Upper lobe of left lung (tissue), 6 donors: ENCODE results near the gene AKR1B1. TPM values are rescaled to one million over a fixed set of nuclear protein-coding genes. Genes with fewer than 3 reads are reported as not detected.

Experiments
- ATAC-seq, 2 donors: fragments of 200-7000 bp; cut with Tn5 transposase; one replicate each; pipeline ENCODE4 v1.9.1; 2022; ENCODE audit warnings: mild to moderate bottlenecking in 2 of 2, moderate library complexity in 2 of 2; ENCODE audit not compliant: low FRiP score in 2 of 2
- DNase-seq, 2 donors: peaks; one replicate each; pipeline ENCODE4 v3.0.0-alpha.2; 2019 to 2020
- H3K27ac ChIP-seq, 4 donors: fragments of 200-600 bp; sonication (generic); one replicate each; pipeline ENCODE4 v1.5.1; 2016 to 2019
- H3K27me3 ChIP-seq, 4 donors: fragments of 200-600 bp; sonication (generic); one replicate each; pipeline ENCODE4 v1.5.1; 2017 to 2019
- H3K36me3 ChIP-seq, 4 donors: fragments of 200-600 bp; sonication (generic); one replicate each; pipeline ENCODE4 v1.5.1; 2016 to 2019
- H3K4me1 ChIP-seq, 4 donors: fragments of 200-600 bp; sonication (generic); one replicate each; pipeline ENCODE4 v1.5.1; 2018 to 2019
- H3K4me3 ChIP-seq, 4 donors: fragments of 200-600 bp; sonication (generic); one replicate each; pipeline ENCODE4 v1.5.1; 2017 to 2019; ENCODE audit warnings: mild to moderate bottlenecking in 2 of 4, moderate library complexity in 1 of 4
- H3K9me3 ChIP-seq, 4 donors: fragments of 200-600 bp; sonication (generic); one replicate each; pipeline ENCODE4 v1.5.1; 2018 to 2019
- EP300 ChIP-seq, 4 donors: sonication (generic); formaldehyde crosslinking; IDR thresholded peaks; one replicate each; pipeline ENCODE4 v1.5.1; 2017; ENCODE audit warnings: antibody characterized with exemption in 4 of 4, control low read depth in 2 of 4
- POLR2A ChIP-seq, 4 donors: fragments of 450-650 bp; IDR thresholded peaks; one replicate each; pipeline ENCODE4 v1.5.1; 2016 to 2017; ENCODE audit warnings: antibody characterized with exemption in 4 of 4, mild to moderate bottlenecking in 2 of 4
- POLR2AphosphoS5 ChIP-seq, 2 donors: sonication (generic); formaldehyde crosslinking; IDR thresholded peaks; one replicate each; pipeline ENCODE4 v1.5.1; 2017; ENCODE audit warnings: antibody characterized with exemption in 2 of 2
- WGBS, 2 donors: methylation state at CpG; one replicate each; pipeline ENCODE4 v1.1.5; 2017 to 2018; 5-methylcytosine and 5-hydroxymethylcytosine counted together
- total RNA-seq, 6 donors: library from RNA; depleted of rRNA in 4 of 6; stranded (reverse); fragments of >200 nt in 4 of 6; gene quantifications; one replicate each; pipeline versions ENCODE4 v1.1.0 to v1.2.1, GENCODE V29; 2016 to 2021
- TF ChIP-seq, protein P1 (sequence below), 6 experiments: fragments of 450-650 bp in 4 of 6; fragments of 200-600 bp in 2 of 6; sonication (generic) in 2 of 6; IDR thresholded peaks; one replicate each; pipeline ENCODE4 v1.5.1; 2016 to 2019; ENCODE audit warnings: antibody characterized with exemption in 6 of 6
- donor health status: DM: no; HTN: no; CAD: no; lungs with moderate emphysema.
- donor health status: DM: no; HTN: yes; CAD: no; lungs with severe emphysema.

AKR1B1 gene
- total RNA-seq, 6 donors from 2014 or later: 39.2 to 108 (median 93.1) TPM

- WGBS, 2 donors: 90 to 91% methylated on average over 2 of the region's 2 CpGs
- ATAC-seq: no peak
- H3K27ac ChIP-seq: no peak overlapping the region
- H3K36me3 ChIP-seq: no peaks in the 10 kb centered on the region
- H3K27me3 ChIP-seq: no peaks in the 10 kb centered on the region
- TF ChIP-seq, protein P1, sequence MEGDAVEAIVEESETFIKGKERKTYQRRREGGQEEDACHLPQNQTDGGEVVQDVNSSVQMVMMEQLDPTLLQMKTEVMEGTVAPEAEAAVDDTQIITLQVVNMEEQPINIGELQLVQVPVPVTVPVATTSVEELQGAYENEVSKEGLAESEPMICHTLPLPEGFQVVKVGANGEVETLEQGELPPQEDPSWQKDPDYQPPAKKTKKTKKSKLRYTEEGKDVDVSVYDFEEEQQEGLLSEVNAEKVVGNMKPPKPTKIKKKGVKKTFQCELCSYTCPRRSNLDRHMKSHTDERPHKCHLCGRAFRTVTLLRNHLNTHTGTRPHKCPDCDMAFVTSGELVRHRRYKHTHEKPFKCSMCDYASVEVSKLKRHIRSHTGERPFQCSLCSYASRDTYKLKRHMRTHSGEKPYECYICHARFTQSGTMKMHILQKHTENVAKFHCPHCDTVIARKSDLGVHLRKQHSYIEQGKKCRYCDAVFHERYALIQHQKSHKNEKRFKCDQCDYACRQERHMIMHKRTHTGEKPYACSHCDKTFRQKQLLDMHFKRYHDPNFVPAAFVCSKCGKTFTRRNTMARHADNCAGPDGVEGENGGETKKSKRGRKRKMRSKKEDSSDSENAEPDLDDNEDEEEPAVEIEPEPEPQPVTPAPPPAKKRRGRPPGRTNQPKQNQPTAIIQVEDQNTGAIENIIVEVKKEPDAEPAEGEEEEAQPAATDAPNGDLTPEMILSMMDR (IDR thresholded peaks at IDR 0.05): no peak
- TF ChIP-seq POLR2A (IDR thresholded peaks at IDR 0.05): no peak
- no peak for TF ChIP-seq EP300 (IDR thresholded peaks at IDR 0.05)
- TF ChIP-seq POLR2AphosphoS5 (IDR thresholded peaks at IDR 0.05): no peak
- peaks cover 5 to 26% (median 14%) of the 10 kb centered on the region in 4 donors for H3K4me1 ChIP-seq
- H3K9me3 ChIP-seq: peaks cover 4 to 6% (median 5%) of the 10 kb centered on the region in 4 donors
- no peak for DNase-seq
- no peak overlapping the region for H3K4me3 ChIP-seq
Measured at GRCh38 chr7:134459981-134460380, 1.1 kb upstream of the AKR1B1 start.

DNA sequence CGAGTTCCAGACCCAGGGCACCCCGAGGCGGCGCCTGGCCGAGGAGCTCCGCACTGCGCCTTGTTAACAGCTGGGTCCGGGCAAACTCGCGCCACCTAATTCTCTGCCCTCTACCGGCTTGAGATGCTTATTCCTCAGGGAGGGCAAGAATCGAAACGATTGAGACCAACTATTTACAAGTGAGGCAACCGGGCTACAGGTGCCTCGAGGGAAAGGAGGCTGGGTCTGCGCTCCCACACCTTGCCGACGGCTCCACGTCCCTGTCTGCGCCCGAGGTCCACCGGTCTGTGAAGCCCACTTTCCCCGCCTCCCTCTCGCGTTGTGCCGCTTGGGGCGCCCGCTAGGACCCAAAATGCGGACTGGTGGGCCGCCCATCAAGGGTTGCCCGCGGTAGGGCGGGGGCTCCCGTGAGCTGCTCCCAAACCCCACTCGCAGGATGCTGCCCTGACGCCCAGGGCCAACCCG lies 527 bp downstream of the AKR1B1 start:
- ATAC-seq (peak; percentile 31 to 76), DNase-seq (peak in 1 of 2 donors; percentile 90)
- WGBS, 2 donors: 1 to 4% methylated on average over 4 to 32 of the region's 37 CpGs
- peaks cover 21 to 42% (median 27%) of the 10 kb centered on the region in 4 donors for H3K4me1 ChIP-seq
- peak overlapping the region; percentile 69 to 87 (median 78) for H3K4me3 ChIP-seq
- peak overlapping the region; percentile 82 to 92 (median 90) for H3K27ac ChIP-seq
- no peaks in the 10 kb centered on the region for H3K36me3 ChIP-seq
- H3K27me3 ChIP-seq: no peaks in the 10 kb centered on the region
- no peaks in the 10 kb centered on the region for H3K9me3 ChIP-seq
- TF ChIP-seq EP300 (IDR thresholded peaks at IDR 0.05): no peak
- TF ChIP-seq, protein P1 (IDR thresholded peaks at IDR 0.05): peak in 1 of 6 experiments; percentile 35

DNA sequence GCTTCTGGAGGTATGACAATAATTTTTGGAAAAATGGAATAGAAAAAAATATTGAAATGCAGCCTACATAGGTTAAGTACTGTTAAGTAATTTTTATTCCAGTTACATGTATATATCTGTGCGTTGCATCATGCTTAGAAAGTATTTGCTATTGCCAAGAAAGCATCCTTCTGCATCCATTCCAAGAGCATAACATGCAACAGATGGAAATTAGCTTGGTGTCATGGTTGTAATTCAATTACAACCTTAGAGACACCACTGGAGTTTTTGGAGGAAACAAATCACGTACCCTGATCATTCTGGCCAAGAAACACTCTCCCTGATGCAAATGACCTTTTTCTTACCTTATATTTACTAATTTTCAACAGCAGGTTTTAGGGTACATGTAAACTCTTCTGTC lies 1.7 kb downstream of the AKR1B1 start:
- 91 to 92% methylated on average over 2 of the region's 2 CpGs for WGBS, 2 donors
- H3K27ac ChIP-seq: no peak overlapping the region
- H3K36me3 ChIP-seq: no peaks in the 10 kb centered on the region
- no peak for ATAC-seq
- H3K9me3 ChIP-seq: no peaks in the 10 kb centered on the region
- no peaks in the 10 kb centered on the region for H3K27me3 ChIP-seq
- DNase-seq: no peak
- peaks cover 24 to 51% (median 34%) of the 10 kb centered on the region in 4 donors for H3K4me1 ChIP-seq
- TF ChIP-seq, protein P1 (IDR thresholded peaks at IDR 0.05): no peak
- no peak for TF ChIP-seq POLR2AphosphoS5 (IDR thresholded peaks at IDR 0.05)
- no peak for TF ChIP-seq POLR2A (IDR thresholded peaks at IDR 0.05)
- no peak for TF ChIP-seq EP300 (IDR thresholded peaks at IDR 0.05)
- H3K4me3 ChIP-seq: peak overlapping the region in 2 of 4 donors; percentile 70 to 85

DNA sequence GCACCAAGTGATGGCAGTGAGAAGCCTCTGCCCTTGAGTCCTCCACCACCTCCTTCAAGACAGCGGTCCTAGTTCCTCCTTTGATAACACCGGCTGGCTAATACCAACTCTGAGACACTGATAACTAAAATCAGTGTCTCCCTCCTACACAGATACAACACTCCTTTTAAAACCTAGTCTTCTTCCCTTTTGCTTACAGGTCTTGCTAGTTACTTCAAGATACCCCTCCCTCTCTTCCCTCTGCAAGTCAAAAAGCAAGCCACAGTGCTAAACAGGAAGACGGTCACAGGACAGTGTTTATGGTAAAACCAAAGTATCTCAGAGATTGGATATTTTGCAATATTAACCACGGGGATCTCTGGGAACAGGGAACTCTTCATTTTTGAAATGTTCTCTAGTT lies 4.6 kb downstream of the AKR1B1 start:
- 34 to 43% methylated on average over 4 of the region's 4 CpGs for WGBS, 2 donors
- Histone ChIP-seq H3K4me1 (peaks cover 24 to 54% (median 31%) of the 10 kb centered on the region in 4 donors), H3K9me3 (no peaks in the 10 kb centered on the region), H3K36me3 (peaks cover 0 to 21% (median 5%) of the 10 kb centered on the region in 4 donors), H3K27ac (peak overlapping the region; percentile 21 to 75 (median 74)), H3K27me3 (no peaks in the 10 kb centered on the region), H3K4me3 (no peak overlapping the region)
- no peak for DNase-seq
- TF ChIP-seq, protein P1 (IDR thresholded peaks at IDR 0.05): no peak
- TF ChIP-seq POLR2A (IDR thresholded peaks at IDR 0.05): peak in 1 of 4 donors; percentile 43
- TF ChIP-seq EP300 (IDR thresholded peaks at IDR 0.05): peak in 1 of 4 donors; percentile 26
- no peak for ATAC-seq

- TF ChIP-seq, protein P1 (IDR thresholded peaks at IDR 0.05): no peak
- TF ChIP-seq POLR2AphosphoS5 (IDR thresholded peaks at IDR 0.05) (no peak), POLR2A (IDR thresholded peaks at IDR 0.05) (no peak), EP300 (IDR thresholded peaks at IDR 0.05) (no peak)
- H3K4me3 ChIP-seq: no peak overlapping the region
- DNase-seq: no peak
- no peak for ATAC-seq
- H3K27ac ChIP-seq: peak overlapping the region in 2 of 4 donors; percentile 37 to 73
- peaks cover 4 to 27% (median 11%) of the 10 kb centered on the region in 4 donors for H3K36me3 ChIP-seq
- H3K4me1 ChIP-seq: peaks cover 24 to 50% (median 30%) of the 10 kb centered on the region in 4 donors
- WGBS, 2 donors: 71 to 73% methylated on average over 5 of the region's 5 CpGs
- no peaks in the 10 kb centered on the region for H3K27me3 ChIP-seq
- no peaks in the 10 kb centered on the region for H3K9me3 ChIP-seq
Measured at GRCh38 chr7:134453518-134453917, 5.4 kb downstream of the AKR1B1 start.
